ENCODE data around the gene CRYBG1.

DNA sequence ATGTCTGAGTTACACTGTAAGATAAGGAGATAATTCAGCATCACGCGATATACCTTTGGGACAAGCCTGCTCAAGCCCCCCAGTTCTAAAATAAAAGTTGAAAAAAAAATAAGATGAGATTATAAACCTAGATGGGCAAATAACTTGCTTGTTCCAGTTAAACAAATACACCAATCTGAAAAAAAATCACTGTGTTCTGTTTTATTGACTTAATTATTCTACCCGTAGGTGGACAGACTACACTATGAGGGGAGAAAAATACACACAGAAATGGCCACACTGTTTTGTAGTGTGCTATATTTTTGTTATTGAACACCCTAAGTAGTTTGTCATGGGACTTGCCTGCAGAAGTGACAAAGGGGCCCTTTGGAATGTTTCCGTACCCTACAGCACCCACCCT, 70.9 kb downstream of the CRYBG1 start:
- TF ChIP-seq, protein P1, sequence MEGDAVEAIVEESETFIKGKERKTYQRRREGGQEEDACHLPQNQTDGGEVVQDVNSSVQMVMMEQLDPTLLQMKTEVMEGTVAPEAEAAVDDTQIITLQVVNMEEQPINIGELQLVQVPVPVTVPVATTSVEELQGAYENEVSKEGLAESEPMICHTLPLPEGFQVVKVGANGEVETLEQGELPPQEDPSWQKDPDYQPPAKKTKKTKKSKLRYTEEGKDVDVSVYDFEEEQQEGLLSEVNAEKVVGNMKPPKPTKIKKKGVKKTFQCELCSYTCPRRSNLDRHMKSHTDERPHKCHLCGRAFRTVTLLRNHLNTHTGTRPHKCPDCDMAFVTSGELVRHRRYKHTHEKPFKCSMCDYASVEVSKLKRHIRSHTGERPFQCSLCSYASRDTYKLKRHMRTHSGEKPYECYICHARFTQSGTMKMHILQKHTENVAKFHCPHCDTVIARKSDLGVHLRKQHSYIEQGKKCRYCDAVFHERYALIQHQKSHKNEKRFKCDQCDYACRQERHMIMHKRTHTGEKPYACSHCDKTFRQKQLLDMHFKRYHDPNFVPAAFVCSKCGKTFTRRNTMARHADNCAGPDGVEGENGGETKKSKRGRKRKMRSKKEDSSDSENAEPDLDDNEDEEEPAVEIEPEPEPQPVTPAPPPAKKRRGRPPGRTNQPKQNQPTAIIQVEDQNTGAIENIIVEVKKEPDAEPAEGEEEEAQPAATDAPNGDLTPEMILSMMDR (conservative IDR thresholded peaks at IDR 0.05; ENCODE audit: low read length): no peak
- no peak for TF ChIP-seq EZH2phosphoT487 (IDR thresholded peaks at IDR 0.05; ENCODE audit: borderline replicate concordance)

Measured in Loucy (cell line).